ENCODE results near the gene FOXO3B.
"Not testable (repeated sequence)": the region's sequence is repeated elsewhere in the genome, so short reads cannot be mapped to it uniquely, and the experiment has no call there.

DNA sequence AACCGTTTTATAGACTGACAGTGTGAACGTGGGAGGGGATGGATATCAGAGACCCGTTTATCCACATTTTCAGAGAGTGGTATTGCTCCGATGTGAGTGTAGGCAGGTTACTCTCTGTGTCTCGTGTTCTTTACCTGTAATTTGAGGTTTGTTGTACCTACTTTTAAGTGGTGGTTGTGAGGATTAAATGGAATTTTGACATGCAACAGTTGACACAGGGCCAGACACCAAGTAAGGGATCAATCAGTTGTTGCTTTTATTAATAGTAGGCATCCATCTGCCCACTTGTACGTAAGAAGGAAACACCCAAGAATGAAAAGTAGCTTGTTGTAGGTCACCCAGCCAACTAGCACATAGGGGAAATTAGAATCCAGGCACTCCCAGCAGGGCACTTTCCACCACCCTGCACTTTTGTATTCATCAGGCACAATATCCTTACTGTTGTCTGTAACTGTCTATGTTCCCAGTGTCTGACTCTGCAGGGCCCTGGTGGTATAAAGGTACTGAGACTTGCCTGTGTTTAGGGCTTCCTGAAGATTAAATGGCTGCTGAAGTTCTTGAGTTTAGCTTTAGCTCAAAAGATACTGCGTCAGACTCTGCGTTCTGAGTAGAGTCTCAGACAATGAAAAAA, 16.5 kb upstream of the FOXO3B start:
- TF ChIP-seq CTCF, POLR2A (IDR thresholded peaks at IDR 0.05): not testable (repeated sequence)

Data from body of pancreas (tissue), 4 donors.